SK-N-SH treated with all-trans-retinoic acid at 6 μM for 48 hours (cell line): ENCODE measurements around the gene LYZL6.
"Not testable (repeated sequence)": the region's sequence is repeated elsewhere in the genome, so short reads cannot be mapped to it uniquely, and the experiment has no call there.

Experiments used
- ATAC-seq: fragments of 200-7000 bp; cut with Tn5 transposase; 3 replicates; pipeline ENCODE4 v1.9.1; 2020; ENCODE audit warnings: mild to moderate bottlenecking, moderate library complexity
- ARNTL ChIP-seq: fragments of 450-650 bp; formaldehyde crosslinking; IDR thresholded peaks from 2 replicates; pipeline ENCODE4 v1.5.0; 2020; ENCODE audit warnings: low read depth, mild to moderate bottlenecking, moderate library complexity, borderline replicate concordance
- CSDC2 ChIP-seq: fragments of 250-450 bp; sonication (Bioruptor Pico); IDR thresholded peaks from 2 replicates; pipeline ENCODE4 v1.5.0; 2020; ENCODE audit warnings: mild to moderate bottlenecking, moderate library complexity
- CSRNP3 ChIP-seq: fragments of 250-450 bp; sonication (Bioruptor Pico); IDR thresholded peaks from 2 replicates; pipeline ENCODE4 v1.5.1; 2021; ENCODE audit warnings: mild to moderate bottlenecking, moderate library complexity
- GLIS3 ChIP-seq: fragments of 250-450 bp; sonication (Bioruptor Pico); IDR thresholded peaks from 2 replicates; pipeline ENCODE4 v1.5.0; 2020; ENCODE audit warnings: mild to moderate bottlenecking, moderate library complexity
- PPARA ChIP-seq: fragments of 250-450 bp; sonication (Bioruptor Pico); IDR thresholded peaks from 2 replicates; pipeline ENCODE4 v1.5.0; 2020; ENCODE audit warnings: mild to moderate bottlenecking, borderline replicate concordance
- SNAI2 ChIP-seq: fragments of 250-450 bp; sonication (Bioruptor Pico); IDR thresholded peaks from 2 replicates; pipeline ENCODE4 v1.5.0; 2020; ENCODE audit warnings: mild to moderate bottlenecking, moderate library complexity
- TOX ChIP-seq: fragments of 250-450 bp; sonication (Bioruptor Pico); IDR thresholded peaks from 2 replicates; pipeline ENCODE4 v1.8.0; 2021; ENCODE audit warnings: mild to moderate bottlenecking, moderate library complexity, borderline replicate concordance
- TSHZ2 ChIP-seq: fragments of 250-450 bp; sonication (Bioruptor Pico); IDR thresholded peaks from 2 replicates; pipeline ENCODE4 v1.5.0; 2020; ENCODE audit warnings: mild to moderate bottlenecking, moderate library complexity
- ZFP3 ChIP-seq: fragments of 250-450 bp; sonication (Bioruptor Pico); IDR thresholded peaks from 2 replicates; pipeline ENCODE4 v1.5.0; 2020; ENCODE audit warnings: mild to moderate bottlenecking, moderate library complexity
- ZFP30 ChIP-seq: fragments of 450-650 bp; formaldehyde crosslinking; IDR thresholded peaks from 2 replicates; pipeline ENCODE4 v1.5.0; 2022; ENCODE audit warnings: mild to moderate bottlenecking, moderate library complexity
- ZNF565 ChIP-seq: fragments of 450-650 bp; formaldehyde crosslinking; conservative IDR thresholded peaks from 2 replicates; pipeline ENCODE4 v1.5.0; 2020; ENCODE audit warnings: low read depth, mild to moderate bottlenecking, moderate library complexity
- ZNF70 ChIP-seq: fragments of 450-650 bp; formaldehyde crosslinking; IDR thresholded peaks from 2 replicates; pipeline ENCODE4 v1.5.0; 2020; ENCODE audit warnings: mild to moderate bottlenecking, moderate library complexity
- ZNF8 ChIP-seq: fragments of 450-650 bp; formaldehyde crosslinking; IDR thresholded peaks from 2 replicates; pipeline ENCODE4 v1.5.0; 2020; ENCODE audit warnings: mild to moderate bottlenecking, moderate library complexity

LYZL6 gene

GRCh38 chr17:35944151-35944550, 638 bp upstream of the LYZL6 start:
- TF ChIP-seq TSHZ2 (CRISPR knock-in tag), result no peak
- no peak for ATAC-seq

GRCh38 chr17:35942588-35943186, 826 bp downstream of the LYZL6 start:
- TF ChIP-seq ZNF8 (no peak), ARNTL (no peak), PPARA (no peak), ZFP30 (CRISPR knock-in tag) (no peak), ZNF565 (CRISPR knock-in tag) (no peak), TOX (no peak)
- TF ChIP-seq, all 23 proteins: peak for 0
- no peak for ATAC-seq

GRCh38 chr17:35938492-35938891, 5.0 kb downstream of the LYZL6 start:
- ATAC-seq, result not testable (repeated sequence)

- peak; percentile 30; the same call in 1 of the 3 replicates for ATAC-seq
- TF ChIP-seq ZFP3 (no peak), ZNF8 (no peak), SNAI2 (CRISPR knock-in tag) (no peak), CSRNP3 (CRISPR knock-in tag) (no peak), CSDC2 (CRISPR knock-in tag) (no peak)
Measured at GRCh38 chr17:35936063-35936462, 7.5 kb downstream of the LYZL6 start.

GRCh38 chr17:35934760-35935159, 8.8 kb downstream of the LYZL6 start:
- ATAC-seq, result no peak
- TF ChIP-seq ZNF70 (CRISPR knock-in tag), result no peak
- no peak for TF ChIP-seq TSHZ2 (CRISPR knock-in tag)
- no peak for TF ChIP-seq ZFP30 (CRISPR knock-in tag)

- ATAC-seq, result no peak
- no peak for TF ChIP-seq CSRNP3 (CRISPR knock-in tag)
- TF ChIP-seq GLIS3 (CRISPR knock-in tag), result no peak
Measured at GRCh38 chr17:35932586-35932985, 10.9 kb downstream of the LYZL6 start.

GRCh38 chr17:35931794-35932425, 11.6 kb downstream of the LYZL6 start:
- TF ChIP-seq TSHZ2 (CRISPR knock-in tag) (no peak), CSRNP3 (CRISPR knock-in tag) (no peak)
- ATAC-seq, result peak; percentile 47
